Activated CD8-positive, alpha-beta memory T cell treated with anti-CD3 and anti-CD28 coated beads for 1 hour (primary cell): Measurements from ENCODE around the gene VWC2.

Source experiments
- DNase-seq, 2 donors: peaks; one replicate each; pipeline ENCODE4 v3.0.0-alpha.2; 2020; ENCODE audit warnings: low read depth in 1 of 2; ENCODE audit errors: extremely low read depth in 1 of 2

Gene VWC2

DNA sequence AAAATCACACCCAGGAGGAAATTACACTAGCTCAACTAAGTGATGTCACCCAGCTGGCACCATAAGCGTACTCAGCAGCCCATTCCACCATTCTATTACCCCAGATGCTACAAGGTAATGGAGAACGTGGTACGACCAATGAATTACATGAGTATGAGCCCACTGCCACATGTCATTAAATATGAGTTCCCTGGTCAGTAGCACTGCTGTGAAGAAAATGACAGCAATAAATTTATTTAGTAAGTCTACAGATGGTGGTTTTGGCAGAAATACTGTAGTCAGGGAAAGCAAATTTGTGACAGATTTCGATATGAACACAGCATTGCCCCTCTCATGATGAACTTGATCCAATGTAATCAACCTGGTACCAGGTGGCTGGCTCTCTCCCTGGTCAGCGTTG lies 154.2 kb downstream of the VWC2 start:
- no peak for DNase-seq

DNA sequence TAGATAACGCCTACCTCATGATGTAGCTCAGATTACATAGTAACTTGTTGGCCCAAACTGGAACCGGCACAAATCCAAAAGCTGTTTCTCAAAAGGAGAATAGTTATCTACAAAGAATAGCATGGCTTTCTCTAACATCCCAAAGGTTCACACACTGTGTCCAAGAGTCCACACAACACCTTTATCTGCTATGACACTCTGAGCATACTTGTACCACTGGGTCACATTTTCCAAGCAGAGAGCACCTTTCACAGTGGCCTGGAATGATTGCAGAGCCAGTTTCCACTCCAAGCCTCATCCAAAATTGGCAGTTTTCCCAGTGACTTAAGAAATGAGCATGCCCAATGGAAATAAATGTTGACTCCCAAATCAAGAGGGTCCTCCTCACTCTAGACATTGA lies 155.3 kb downstream of the VWC2 start:
- no peak for DNase-seq

DNA sequence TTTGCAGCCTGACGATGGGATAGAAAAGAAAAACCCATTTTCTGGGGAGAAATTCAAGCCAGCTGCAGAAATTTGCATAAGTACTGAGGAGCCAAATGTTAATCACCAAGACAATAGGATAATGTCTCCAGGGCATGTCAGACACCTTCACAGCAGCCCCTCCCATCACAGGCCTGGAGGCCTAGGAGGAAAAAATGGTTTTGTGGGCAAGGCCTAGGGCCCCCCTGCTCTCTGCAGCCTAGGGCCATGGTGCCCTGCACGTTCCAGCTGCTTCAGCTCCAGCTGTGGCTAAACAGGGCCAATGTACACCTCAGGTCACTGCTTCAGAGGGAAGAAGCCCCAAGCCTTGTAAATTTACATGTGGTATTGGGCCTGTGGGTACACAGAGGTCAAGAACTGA lies 158.2 kb downstream of the VWC2 start:
- DNase-seq: no peak

- DNase-seq: no peak
Measured at GRCh38 chr7:49937608-49938007, 164.2 kb downstream of the VWC2 start.
